Astrocyte (in vitro differentiated cells and primary cell): Measurements from ENCODE around the gene PDGFRB.

Experiments
- CTCF ChIP-seq: IDR thresholded peaks from 2 replicates; pipeline ENCODE4 v1.5.1; 2011; ENCODE audit warnings: low read depth, mild to moderate bottlenecking, inconsistent platforms, low read length, moderate library complexity; ENCODE audit not compliant: insufficient read depth
- EZH2 ChIP-seq: IDR thresholded peaks from 2 replicates; pipeline ENCODE4 v1.6.1; 2012; ENCODE audit warnings: mild to moderate bottlenecking, low read length, inconsistent platforms; ENCODE audit not compliant: insufficient read depth

- TF ChIP-seq CTCF (no peak), EZH2 (no peak)
Measured at GRCh38 chr5:150077060-150077459, 78.6 kb downstream of the PDGFRB start.
